Right hindlimb (tissue), 1 donor: ENCODE measurements around the gene MTIF2.
"Not testable (repeated sequence)": the region's sequence is repeated elsewhere in the genome, so short reads cannot be mapped to it uniquely, and the experiment has no call there.

ENCODE experiments used
- DNase-seq: peaks from one replicate; pipeline ENCODE4 v3.0.0-alpha.2; 2018

MTIF2 gene

DNA sequence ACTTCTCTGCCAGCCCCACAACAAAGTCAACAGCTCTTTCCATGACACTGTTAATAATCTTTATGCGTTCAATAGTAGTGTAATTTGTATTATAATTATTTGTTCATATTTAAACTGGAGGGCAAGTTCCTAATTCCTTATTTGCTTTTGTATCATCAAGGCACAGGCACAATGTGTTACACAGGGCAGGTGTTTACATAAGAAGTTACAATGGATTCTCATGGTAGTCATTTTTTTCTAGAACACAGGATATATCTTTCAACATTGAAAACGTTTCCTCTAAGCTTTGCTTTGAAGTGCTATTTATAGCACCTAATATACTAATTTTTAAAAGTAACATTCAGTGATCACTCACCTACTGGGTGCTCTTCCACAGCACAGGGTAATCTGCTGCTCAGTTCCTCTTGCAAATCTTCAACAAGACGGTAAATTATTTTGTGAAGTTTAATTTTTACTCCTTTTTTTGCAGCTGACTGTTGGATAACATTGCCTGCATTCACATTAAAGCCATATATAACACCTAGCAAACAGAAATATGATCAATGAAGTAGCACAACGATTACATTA, 29.3 kb downstream of the MTIF2 start:
- no peak for DNase-seq

GRCh38 chr2:55236992-55237543, 32.0 kb downstream of the MTIF2 start:
- no peak for DNase-seq

DNA sequence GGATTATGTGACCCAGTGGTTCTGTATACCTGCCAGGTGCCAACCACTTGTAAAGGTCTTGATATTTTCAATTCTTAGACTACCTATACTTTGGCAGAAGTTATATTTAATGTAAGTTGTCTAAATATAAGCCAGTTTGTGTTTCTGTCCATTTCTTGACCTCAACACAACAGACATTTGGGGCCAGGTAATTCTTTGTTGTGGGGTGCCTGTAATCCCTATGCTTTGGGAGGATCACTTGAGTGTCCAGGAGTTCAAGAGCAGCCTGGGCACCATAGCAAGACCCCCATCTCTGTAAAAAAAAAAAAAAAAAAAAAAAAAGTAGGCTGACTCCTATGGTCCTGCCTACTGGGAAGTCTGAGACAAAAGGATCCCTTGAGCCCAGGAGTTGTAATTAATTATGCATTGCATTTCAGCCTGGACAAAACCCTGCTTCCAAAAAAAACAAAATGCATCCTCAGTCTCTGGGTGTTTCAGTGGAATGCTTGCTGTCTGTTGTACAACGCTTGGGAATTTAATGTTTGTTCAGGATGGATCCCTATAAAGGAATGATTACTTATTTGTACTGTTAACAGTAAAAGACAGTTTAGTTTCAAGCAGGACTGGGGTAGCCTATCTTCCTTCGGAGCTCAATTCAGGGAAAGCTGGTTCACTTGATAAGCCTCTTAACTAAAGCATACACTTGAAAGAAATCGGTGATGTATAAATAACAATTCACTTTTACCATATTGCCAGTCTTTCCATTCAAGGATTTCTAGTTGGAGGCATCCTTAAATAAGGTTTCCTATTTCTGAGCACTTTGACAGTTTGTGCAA, 33.1 kb downstream of the MTIF2 start:
- DNase-seq, result no peak

DNA sequence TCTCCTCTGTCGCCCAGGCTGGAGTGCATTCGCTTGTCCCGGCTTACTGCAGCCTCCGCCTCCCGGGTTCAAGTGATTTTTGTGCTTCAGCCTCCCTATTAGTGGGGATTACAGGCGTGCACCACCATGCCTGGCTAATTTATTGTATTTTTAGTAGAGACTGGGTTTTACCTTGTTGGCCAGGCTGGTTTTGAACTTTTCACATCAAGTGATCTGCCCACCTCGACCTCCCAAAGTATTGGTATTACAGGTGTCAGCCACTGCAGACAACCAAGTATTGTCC, 35.4 kb downstream of the MTIF2 start:
- DNase-seq, result no peak

- DNase-seq, result peak; percentile 56
Observed at GRCh38 chr2:55232863-55233657, 36.0 kb downstream of the MTIF2 start.

DNA sequence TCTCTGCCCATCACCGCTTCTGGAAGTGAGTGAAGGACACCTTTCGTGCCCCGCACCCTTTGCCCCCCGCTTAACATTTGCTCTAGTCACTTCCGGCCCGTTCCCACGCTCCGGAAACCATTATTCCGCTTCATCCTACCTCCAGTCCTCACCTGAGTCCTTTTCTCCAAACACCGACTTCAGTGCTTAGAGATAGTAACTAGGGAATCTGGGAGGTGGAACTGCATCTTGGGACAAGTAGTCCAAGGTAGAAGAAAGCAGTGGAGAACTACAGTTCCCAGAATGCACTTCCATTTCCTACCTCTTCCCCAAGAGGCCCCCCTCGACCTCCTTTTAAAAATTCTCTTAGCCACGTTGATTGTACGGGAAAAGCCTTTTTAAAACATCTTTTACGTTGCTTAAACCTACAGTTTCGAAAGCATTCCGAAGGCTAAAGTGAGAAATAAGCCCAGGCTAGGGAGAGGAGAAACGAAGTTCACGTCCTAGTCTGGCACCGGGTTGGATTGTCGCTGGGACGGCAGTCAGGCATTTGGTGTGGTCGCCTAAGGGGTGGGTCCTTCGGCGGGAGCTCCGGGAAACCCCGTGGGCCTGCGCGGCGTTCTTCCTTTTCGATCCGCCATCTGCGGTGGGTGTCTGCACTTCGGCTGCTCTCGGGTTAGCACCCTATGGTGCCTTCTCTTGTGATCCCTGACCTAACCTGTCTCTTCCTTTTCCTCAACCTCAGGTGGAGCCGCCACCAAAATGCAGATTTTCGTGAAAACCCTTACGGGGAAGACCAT, 36.8 kb downstream of the MTIF2 start, which contains the start of the genes CLHC1 and RPS27A:
TSS of gene CLHC1 (minus strand) at position 210 of the 779 bp plus-strand sequence. CDS start 9,882 bp downstream, outside the sequence.
TSS of gene RPS27A (plus strand) at position 605 of the 779 bp plus-strand sequence. CDS start at position 742, 137 bp downstream.
- peak; percentile 95 for DNase-seq

GRCh38 chr2:55231546-55232083, 37.4 kb downstream of the MTIF2 start:
- DNase-seq, result no peak

- no peak for DNase-seq
Observed at GRCh38 chr2:55230551-55230950, 38.5 kb downstream of the MTIF2 start.

DNA sequence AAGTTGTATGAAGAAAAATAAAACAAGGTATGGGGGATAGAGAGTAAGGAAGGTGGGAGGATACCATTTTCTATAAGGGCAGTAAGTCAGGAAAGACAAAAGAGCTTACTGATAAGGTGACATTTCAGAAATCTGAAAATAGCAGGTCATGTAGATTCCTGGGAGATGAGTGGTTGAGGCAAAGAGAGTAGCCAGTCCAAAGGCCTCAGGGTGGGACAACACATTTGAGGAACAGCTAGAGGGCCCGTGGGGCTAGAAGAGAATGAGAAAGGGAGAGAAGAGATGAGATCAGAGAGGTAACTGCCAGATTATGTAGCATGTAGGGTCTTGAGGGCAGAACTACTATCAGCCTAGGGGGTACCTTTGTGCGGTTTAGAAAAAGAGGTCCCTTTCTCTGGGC, 39.8 kb downstream of the MTIF2 start:
- DNase-seq, result no peak

- DNase-seq, result no peak
Observed at GRCh38 chr2:55228226-55228563, 40.8 kb downstream of the MTIF2 start.

GRCh38 chr2:55227437-55228225, 41.4 kb downstream of the MTIF2 start:
- not testable (repeated sequence) for DNase-seq

DNA sequence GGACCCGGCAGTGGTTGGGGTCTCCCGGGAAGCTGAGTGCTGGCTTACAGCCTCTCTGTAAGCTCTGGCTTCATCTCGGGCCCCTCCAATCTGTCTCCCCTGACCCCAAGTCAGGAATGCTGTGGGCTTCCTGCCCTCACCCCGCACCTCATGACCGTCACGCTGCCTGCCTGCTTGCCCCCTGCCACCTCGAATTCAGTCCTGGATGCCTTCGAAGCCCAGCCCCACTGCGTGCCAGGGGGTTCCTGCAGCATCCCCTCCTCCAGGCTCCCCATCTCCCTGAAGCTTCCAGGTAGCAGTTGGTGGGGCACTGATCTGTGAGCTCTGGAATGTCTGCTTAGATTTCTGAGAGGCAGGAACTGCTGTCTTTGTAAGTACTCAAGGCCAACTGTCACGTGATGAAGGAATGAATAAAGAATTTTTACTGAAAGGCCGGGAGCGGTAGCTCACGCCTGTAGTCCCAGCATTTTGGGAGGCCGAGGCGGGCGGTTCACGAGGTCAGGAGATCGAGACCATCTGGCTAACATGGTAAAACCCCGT, 43.5 kb downstream of the MTIF2 start:
- DNase-seq, result no peak

- DNase-seq, result no peak
Observed at GRCh38 chr2:55224761-55225261, 44.2 kb downstream of the MTIF2 start.

DNA sequence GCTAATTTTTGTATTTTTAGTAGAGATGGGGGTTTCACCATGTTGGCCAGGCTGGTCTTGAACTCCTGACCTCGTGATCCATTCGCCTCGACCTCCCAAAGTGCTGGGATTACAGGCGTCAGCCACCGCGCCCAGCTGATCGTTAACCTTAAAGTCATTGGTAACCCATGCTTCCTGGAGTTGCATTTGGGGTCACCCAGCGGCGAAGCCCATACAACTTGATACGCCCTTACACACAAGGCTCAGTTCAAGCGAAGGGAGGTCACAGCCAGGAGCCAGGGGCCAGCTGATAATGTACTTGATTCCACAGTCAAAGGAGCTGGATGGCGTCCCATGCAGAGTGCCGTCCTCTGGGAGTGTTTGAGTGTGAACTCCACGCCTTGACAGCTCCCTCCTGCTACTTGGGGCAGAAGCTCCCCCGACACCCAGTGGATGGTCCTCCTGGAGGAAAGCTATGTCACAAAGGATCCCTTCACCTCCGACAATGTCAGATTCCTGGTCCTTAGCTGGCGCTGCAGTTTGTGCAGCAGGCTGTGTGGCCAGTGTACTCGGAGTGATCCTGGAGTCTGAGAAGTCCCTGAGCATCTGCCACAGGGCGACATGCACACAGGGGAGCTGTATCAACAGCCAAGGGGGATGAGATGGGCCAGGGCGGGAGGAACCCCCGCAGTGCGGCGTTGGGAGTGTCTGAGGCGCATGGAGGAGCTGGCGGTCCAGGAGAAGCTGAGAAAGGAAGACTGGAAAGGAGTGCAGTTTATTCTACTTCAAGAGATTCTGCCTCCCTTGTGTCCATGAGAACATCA, 44.9 kb downstream of the MTIF2 start:
- peak; percentile 29 for DNase-seq

DNA sequence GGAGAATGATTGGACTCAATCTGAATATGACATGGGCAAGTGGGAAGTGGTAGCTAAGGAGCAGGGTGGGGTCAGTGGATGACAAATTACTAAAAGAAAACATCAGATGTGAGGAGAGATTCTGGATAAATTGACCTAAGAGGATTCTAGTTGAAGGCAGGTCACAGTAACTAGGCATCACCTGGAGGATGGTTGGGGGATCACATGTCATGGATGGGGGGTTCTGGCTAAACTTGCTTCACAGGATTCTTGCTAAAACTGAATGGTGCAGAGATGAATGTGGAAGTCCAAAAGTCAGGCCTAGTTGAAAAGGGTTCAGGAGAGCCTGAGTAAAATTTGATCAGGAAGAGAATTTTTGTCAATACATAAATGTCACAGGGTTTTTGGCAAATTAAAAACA, 55.2 kb downstream of the MTIF2 start:
- no peak for DNase-seq

DNA sequence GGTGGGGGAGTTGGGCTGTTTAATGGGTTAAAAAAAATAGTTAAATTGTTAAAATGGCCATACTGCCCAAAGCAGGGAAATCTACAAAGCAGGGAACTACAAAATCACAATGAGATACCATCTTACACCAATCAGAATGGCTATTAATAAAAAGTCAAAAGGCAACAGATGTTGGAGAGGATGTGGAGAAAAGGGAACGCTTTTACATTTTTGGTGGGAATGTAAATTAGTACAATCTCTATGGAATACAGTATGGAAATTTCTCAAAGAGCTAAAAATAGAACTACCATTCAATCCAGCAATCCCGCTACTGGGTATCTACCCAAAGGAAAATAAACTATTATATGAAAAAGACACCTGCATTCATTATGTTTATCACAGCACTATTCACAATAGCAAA, 64.1 kb downstream of the MTIF2 start:
- no peak for DNase-seq

DNA sequence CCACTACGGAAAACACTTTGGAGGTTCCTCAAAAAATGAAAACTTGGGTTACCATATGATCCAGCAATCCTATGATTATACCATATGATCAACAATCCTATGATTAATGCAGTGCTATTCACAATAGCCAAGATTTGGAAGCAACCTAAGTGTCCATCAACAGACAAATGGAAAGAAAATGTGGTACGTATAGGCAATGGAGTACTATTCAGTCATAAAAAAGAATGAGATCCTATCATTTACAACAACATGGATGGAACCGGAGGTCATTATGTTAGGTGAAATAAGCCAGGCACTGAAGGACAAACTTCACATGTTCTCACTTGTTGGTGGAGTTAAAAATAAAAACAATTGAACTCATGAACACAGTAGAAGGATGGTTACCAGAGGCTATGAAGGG, 64.5 kb downstream of the MTIF2 start:
- no peak for DNase-seq

DNA sequence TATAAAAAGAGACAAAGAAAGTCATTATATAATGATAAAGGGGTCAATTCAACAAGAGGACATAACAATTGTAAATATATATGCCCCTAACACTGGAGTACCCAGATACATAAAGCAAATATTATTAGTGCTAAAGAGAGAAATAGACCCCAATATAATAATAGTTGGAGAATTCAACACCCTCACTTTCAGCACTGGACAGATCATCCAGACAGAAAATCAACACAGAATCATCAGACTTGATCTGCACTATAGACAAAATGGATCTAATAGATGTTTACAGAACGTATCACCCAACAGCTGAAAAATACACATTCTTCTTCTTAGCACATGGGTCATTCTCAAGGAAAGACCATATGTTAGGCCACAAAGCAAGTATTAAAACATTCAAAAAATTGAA, 68.6 kb downstream of the MTIF2 start:
- DNase-seq, result no peak

GRCh38 chr2:55196526-55196925, 72.5 kb downstream of the MTIF2 start:
- DNase-seq, result no peak

GRCh38 chr2:55191888-55192287, 77.1 kb downstream of the MTIF2 start:
- DNase-seq, result not testable (repeated sequence)
